ENCODE results near the gene SHISAL2A.

The SHISAL2A gene

DNA sequence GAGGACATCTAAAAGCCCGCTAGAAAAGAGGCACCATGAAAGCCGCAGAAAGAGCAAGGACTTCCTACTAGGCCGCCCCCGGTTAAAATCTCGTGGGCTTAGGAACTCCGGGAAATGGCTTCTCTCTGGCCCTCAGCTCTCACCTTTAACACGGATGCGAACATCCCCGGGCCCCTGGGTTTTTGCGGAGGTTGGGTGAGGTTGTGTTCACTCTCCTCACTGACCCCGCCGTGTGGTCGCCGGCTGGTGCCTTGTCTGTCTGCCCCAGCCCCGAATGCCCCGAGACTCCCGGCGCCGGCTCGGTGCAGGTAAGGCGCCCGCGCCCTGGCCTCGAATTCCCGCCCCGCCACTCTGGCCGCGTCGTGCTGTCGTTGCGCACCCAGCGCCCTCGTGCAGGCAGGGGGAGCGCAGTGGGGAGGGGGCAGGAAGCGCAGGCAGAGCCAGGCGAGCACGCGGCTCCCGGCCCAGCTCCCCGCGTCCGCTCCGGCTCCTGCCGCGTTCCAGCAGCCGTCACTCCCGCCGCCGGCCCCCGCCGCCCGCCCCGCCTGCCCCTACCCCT is at the start of gene SHISAL2A:
Gene SHISAL2A, plus strand, starts transcription at position 437 of the 559 bp plus-strand sequence. CDS start 326 bp downstream, outside the sequence.
- DNase-seq = peak; percentile 56

DNA sequence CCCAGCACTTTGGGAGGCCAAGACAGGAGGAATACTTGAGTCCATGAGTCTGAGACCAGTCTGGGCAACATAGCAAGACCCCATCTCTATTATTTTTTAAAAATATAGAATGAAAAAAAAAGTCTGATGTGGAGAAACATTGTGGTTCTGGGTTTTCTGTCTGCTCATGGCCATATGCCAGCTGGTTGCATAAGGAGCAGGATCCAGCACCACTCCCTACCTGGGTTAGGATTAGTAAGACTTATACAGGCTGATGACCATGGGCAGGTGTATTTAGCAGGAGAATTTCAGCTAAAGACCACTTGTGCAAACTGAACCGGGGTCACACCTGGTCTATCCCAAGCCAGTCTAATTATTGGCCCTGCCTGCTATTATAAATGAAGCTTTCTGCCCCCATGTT is 47.5 kb upstream of the SHISAL2A start:
- DNase-seq = no peak

DNA sequence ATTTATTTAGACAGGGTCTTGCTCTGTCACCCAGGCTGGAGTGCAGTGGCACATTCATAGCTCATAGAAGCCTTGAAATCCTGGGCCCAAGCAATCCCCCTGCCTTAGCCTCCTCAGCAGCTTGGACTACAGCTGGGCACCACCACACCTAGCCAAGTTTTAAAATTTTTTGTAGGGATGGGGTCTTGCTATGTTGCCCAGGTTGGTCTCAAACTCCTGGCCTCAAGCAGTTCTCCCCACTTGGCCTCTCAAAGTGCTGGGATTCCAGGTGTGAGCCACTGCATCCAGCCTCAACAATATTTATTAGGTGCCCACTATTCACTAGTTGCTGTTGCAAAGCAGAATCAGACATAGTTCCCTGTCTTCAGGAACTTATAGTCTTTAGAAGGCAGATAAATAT is 44.9 kb upstream of the SHISAL2A start:
- DNase-seq = no peak

DNA sequence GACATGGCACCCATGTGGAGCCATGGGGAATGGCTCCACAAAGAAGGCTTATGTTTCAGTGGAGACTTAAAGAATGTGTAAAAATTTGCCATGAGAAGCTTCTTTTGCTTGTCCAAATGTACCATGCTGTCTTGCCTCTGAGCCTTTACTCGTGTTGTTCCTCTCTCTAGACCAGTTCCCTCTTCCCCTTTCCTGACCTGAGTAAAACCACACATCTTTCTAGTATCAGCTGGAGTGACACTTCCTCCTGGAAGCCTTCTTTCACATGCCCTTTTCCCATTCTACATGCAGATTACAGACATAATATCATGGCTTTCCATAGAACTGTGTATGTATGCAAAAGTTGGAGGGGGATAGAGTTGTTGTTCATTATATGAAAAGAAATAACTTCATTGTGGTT is 44.4 kb upstream of the SHISAL2A start:
- no peak for DNase-seq

DNA sequence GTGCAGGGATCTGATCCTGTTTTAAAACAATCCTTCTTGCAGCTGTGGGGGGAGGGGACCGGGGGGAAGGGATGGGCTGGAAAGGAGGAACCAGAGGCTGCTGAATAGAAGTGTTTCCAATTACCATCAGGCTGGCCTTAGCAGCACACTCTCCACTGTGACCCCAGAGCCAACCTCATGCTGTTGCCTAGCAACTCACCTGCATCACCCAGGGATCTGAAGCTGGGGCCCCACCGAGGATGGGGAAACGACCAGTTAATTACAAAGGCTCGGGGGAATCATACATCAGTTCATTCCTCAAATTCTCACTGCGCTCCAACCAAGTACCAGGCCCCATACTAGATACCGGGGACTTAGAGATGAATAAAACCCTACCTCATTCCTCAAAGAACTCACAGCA is 42.7 kb upstream of the SHISAL2A start:
- no peak for DNase-seq

DNA sequence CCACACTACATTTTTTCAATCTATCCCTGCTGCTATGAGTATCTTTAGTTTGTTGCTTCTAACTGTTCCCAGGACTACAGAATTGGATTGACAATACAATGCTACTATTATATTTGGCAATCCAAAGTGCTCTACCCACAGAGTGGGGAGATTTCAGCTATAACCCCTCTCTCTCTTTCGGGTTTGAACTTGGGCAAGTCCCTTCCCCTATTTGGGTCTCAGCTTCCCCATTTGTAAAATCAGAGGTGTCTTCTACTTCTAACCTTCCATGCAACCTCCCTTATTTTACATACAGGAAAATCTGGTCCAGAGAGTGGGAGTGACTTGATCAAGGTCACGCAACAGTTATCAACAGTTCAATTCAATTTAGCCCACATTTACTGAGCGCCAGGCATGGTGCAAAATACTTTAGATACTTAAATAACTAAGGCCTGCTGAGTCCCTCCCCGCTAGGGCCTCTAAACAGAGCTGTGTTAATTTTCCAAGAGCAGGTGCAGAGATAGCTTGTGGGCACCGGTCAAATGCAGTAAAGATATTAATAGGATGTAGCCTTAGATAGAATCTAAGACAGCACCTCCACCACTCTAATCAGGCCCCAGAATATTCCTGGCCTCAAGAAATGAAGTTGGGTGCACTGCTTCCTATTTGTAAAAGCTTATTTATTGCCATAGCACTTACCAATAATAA is 40.2 kb upstream of the SHISAL2A start:
- no peak for DNase-seq

DNA sequence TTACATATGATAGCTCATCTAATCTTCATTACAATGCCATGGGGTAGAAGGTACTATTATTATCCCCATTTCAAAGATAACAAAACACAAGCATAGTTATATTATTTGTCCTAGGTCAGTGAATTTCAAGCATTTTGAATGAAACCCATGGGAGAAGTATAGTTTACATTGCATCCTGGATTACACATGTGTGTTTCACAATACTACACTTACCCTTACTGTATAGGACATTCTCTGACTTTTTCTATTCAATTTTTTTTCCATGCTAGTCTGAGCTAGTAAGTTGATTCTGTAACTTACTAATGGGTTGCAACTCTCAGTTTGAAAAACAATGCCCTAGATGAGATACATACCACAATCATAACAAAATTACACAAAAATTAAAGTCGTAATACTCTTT is 39.5 kb upstream of the SHISAL2A start:
- no peak for DNase-seq

DNA sequence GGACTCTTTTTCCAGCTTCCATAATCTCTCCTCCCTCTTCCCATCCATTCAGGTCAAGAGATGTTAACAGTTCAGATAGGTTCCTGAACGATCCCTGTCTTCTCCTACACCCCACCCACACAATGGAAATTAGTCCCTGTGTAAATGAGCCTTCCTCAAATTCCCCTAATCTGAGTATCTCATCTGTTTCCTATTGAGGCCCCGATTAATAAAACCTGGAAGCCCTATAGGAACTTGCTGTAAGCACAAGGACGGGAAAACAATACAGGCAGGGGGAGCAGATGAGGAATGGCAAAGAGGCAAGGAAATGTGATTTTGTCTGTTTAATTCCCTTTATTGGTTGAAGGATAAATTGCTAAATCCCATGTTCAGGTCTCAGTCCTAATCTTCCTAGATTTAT is 37.9 kb upstream of the SHISAL2A start:
- DNase-seq = no peak

DNA sequence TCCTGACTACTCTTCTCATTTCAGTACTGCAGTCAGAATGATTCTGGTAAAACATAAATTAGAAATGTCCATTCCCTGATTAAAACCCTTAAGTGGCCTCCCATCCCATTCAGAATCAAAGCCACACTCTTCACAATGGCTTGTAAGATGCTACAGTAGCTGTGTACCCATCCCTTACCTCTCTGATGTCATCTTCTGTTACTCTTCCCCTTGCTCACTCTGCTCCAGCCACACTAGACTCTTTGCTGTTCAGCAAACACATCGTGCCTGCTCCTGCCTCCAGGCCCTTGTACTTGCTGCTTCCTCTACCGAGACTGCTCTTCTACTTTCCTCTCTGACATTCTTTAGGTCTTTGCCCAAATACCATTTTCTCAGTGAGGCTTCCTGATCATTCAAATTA is 35.1 kb upstream of the SHISAL2A start:
- DNase-seq = no peak

DNA sequence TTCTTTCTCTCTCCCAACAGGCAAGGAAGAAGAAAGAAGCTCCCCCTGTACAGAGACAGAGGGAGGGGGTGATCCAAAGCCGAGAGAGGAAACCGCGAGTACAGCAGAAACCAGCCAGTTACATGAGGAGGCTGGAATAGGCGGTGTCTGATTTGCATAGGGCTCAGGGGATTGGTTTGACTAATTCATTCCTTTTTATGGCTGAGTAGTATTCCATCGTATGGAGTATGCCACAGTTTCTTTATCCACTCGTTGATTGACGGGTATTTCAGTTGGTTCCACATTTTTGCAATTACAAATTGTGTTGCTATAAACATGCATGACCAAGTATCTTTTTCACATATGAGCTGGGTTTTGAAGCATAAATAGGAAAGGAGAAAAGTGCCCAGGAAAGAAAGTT is 34.2 kb upstream of the SHISAL2A start:
- DNase-seq = no peak

DNA sequence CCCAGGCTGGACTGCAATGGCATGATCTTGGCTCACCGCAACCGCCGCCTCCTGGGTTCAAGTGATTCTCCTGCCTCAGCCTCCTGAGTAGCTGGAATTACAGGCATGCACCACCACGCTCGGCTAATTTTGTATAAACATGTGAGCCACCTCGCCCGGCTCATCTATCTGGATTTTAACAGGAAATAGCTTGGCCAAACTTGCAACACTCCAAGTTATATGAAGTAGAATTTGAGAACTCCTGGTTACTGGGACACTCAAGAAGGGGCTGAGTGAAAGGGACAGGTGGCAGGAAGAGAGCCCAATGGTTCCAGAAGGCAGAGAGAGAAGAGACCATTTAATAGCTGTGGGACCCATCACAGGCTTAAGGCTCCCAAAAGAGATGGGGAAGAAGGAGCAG is 33.7 kb upstream of the SHISAL2A start:
- DNase-seq = no peak

DNA sequence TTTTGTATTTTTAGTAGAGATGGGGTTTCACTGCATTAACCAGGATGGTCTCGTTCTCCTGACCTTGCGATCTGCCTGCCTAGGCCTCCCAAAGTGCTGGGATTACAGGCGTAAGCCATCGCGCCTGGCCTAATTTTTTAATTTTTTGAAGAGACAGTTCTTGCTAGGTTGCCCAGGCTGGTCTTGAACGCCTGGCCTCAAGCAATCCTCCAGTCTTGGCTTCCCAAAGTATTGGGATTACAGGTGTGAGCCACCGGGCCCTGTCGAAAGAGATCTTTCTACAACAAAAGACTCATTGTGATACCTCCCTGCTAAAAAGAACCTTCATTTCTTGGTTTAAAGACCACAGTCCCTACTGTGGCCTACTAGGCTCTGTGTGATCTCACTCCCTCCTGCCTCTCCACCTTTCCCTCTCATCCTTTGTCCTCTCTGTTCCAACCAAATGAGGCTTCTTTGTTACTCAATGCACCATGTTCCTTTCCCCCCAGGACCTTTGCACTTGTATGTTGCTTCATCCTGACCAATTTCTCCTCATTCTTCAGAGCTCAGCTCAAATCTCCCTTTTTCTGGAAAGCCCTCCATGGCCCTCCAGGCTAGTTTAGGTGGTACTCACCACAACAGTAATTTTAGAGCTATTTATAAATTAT is 32.3 kb upstream of the SHISAL2A start:
- DNase-seq = no peak

DNA sequence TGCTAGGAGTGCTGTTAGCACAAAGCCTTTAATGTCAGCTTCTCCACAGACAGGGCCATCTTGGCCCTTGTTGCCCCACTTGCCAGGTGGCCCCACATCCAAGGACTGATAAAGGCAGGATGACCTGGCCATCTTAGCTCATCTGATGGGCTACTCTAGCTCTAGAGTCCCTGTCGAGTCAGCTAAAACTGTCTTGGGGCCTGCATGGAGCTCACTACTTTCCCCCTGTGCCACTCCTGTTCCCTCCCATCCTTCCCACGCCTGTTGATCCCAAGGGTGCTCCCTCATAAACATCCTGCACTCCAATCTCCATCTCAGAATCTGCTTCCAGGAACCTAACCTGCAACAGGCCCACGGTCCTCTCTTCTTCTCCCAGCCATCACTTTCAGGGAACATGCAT is 31.4 kb upstream of the SHISAL2A start:
- DNase-seq = no peak

DNA sequence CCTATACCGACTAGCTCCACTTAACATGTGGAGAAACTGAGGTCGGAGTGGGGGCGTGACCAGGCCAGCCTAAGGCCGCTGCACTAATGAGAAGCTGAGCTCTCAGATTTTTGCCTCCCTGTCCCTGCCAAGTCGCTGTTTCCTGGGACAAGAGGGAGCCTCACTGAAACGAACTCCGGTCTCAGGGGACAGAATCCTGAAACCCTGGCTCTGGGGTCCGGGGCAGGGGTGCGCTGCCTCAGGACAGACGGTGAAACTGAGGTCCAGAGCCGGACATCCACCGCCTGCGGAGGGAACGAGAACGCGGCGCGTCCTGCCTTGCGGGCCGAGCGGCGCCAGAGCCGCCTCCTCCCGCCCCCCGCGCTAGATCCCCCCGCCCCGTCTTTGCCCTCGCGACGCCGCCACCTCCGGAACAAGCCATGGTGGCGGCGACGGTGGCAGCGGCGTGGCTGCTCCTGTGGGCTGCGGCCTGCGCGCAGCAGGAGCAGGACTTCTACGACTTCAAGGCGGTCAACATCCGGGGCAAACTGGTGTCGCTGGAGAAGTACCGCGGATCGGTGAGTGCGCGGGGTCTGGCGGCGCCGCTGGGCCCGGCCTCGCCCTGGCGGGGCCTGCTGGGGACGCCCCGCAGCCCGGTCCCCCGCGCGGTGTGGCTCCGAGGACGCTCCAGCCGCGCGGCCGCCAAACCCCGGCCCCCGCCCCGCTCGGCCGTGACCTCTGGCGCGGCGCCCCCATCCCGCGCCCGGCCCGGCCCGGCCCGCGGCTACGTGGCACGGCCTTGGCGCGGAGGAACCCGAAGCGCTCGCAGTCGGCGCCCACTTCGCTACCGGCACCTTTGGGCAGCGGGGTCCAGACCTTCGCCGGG is 30.7 kb upstream of the SHISAL2A start, which contains the start of gene GPX7:
Gene GPX7, plus strand, starts transcription at position 381 of the 865 bp plus-strand sequence. Its CDS starts 39 bp downstream, at position 420.
- peak; percentile 48 for DNase-seq

DNA sequence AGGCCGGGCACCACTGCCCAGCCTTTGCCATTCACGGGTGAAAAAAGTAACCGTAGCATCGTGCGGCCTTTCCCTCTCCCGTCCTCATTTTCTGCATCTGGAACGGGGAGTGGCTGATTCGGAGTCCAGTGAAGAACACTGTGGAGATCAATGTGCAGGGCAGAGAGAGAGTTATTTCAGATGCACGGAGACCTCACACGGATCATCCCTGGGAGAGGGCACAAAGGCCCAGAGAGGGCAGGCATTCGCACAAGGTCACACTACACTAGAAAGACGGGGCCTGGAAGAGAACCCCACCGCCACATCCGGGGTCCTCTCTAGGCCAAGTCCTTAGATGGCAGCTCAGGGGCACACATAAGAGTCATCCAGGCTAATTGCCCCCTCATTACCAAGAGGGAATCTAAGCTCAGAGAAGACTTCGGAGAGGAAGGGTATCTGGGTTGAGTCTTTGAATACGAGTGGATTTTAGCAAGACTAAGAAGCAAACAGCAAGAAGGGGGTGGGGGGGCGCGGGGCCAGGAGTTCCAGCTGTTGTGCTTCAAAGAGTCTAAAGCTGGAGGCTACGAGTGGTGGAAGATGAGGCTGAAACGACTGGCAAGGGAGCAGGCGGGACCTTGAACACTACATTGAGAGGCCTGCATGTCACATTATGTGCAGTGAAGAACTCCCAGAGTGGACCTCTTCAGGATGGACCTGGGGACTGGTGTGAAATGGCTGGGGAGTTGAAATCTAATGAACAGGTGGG is 29.9 kb upstream of the SHISAL2A start:
- DNase-seq = peak; percentile 8

DNA sequence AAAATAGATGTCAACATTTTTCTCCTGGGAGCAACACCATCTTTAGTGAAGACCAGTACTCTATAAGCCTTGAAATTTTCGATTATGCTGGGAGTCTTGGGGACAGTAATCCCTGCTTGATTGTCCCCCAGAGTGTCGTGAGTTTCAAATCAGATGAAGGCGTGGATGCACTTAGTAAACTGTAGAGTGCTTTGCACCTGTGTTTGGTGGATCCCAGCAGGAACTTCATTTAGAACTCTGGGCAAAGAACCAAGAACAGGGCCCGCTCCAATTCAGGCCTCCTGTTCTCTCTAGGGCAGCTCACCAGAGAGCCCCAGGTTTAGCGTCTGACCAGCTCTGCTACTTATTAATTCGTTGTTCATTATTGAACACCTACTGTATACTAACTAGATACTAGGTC is 29.3 kb upstream of the SHISAL2A start:
- no peak for DNase-seq

DNA sequence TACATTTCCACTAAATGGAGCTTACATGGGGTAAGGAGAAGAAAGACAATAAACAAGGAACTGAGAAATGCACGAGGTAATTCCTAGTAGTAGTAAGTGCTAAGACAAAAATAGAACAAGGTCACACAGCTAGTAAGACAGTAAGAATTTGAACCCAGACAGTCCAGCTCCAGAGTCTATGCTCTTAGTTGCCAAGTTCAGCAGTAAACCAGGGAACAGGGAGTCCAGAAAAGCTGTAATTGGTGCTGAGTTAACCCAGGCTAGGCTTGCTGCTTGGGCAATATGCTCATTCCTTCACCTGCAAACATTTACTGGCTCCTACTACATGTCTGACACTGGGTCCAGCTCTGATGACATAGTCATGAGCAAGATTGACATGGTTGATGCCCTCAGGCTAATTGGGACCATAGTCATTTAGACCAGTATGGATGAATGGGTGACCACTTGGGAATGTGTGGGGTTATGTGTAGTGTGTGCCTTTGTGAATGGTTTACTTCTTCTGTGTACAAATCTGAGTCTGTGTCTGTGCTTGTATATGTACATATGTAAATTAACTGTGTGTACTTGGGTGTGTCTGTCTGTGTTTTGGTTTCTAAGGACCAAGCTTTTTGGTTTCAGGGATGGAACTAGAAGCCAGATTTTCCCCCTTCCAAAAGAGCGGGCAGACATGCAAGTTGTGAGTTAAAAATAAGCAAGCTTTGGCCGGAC is 28.8 kb upstream of the SHISAL2A start:
- no peak for DNase-seq

DNA sequence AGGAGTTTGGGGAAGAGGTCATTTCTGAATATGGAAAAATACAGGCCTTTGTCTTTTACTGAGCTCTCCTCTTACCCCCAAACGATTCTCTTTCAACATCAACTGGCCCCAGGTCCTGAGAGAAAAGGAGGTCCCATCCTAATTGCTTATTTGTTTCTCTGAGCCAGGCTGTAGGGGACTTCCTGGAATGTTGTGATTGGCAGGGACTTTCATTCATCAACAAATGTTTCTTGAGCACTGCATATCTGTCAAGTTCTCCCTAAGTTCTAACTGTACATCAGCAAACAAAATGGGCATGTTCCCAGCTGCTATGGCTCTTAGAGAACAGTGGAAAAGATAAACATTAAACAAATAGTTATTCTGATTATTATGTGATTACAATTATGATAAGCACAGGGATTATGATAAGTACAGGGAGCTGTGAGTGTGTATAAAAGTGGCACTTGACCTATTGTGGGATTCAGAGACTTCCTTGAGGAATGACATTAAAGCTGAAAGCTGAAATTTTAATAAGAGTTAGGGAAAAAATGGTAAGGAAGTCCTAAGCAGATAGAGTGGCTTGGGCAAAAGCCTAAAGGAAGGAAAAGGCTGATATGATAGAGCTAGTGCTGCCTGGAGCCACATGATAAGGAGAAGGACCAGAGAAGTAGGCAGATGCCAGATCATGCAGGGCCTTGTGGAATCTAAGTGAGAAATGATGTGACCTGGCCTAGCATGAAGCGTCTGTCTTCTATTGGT is 19.2 kb upstream of the SHISAL2A start:
- no peak for DNase-seq

DNA sequence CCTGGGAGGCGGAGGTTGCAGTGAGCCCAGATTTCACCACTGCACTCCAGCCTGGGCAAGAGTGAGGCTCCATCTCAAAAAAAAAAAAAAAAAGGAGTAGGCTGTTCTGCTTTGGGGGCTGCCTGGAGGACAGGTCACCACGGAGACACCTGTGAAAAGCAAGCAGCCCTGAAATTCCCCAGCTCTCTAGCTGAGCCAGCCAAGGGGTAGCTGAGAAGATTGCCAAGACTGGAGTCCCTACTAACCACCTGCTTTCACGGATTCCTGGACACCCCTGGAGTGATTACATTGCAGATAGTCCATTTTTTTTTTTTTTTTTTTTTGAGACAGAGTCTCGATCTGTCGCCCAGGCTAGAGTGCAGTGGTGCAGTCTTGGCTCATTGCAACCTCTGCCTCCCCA is 18.3 kb upstream of the SHISAL2A start:
- DNase-seq = no peak

DNA sequence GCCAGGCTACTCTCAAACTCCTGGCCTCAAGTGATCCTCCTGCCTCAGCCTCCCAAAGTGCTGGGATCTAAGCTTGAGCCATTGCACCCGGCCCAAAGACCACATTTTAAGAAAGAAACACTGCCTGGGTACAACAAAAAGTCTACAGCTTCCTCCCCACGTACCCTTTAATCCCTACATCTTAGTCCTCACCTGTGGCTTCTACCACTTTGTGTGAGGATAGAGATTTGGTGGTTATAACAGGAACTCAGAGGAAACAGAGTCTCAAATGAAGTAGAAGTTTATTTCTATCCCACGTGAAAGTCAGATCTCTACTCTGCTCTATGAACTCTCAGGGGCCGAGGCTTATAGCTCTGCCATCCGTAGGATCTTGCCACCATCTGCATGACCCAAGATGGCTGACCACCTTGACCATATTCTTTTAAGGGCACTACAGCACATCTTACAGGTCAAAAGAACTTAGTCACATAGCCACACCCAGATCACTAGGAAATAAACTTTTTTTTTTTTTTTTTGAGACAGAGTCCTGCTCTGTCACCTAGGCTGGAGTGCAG is 17.4 kb upstream of the SHISAL2A start:
- DNase-seq = no peak

DNA sequence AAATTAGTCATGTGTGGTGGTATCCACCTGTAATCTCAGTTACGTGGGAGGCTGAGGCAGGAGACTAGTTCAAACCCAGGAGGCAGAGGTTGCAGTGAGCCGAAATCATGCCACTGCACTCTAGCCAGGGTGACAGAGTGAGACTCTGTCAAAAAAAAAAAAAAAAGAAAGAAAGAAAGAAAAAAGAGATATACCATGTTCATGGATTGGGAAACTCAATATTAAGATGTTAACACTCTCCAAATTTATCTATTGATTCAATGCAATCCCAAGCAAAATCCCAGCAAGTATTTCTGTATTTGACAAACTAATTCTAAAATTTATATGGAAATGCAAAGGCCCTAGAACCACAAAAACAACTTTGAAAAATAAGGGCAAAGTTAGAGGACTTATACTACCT is 11.0 kb upstream of the SHISAL2A start:
- DNase-seq = no peak
